MCF 10A (cell line): ENCODE data around the gene KIF4B. TPM values are rescaled to one million over a fixed set of nuclear protein-coding genes. Genes with fewer than 3 reads are reported as not detected.

Source experiments
- BruUV-seq: library from RNA; stranded (reverse); fragments of 400-500 nt; replicated peaks from 2 replicates; lab custom pipeline; 2021; lab: Mats Ljungman, UMichigan
- CTCF ChIA-PET: fragments of 300-600 bp; sonication (Branson Sonifier 250); formaldehyde crosslinking; extraction: SDS; loops from one replicate; lab custom pipeline; 2021; ENCODE audit warnings: antibody characterized with exemption, inconsistent platforms; lab: Yijun Ruan, JAX
- POLR2A ChIA-PET: fragments of 300-600, 350-650 bp; sonication (Branson Sonifier 250); formaldehyde crosslinking; extraction: SDS; loops from one replicate; lab custom pipeline; 2020; ENCODE audit warnings: antibody characterized with exemption, inconsistent platforms; lab: Yijun Ruan, JAX
- DNase-seq: peaks from one replicate; pipeline ENCODE4 v3.0.0-alpha.2; 2018; ENCODE audit not compliant: unreplicated experiment
- H3K27ac Mint-ChIP-seq: one replicate; pipeline ENCODE4 v1.8.0; 2022; ENCODE audit warnings: mild to moderate bottlenecking, low read depth, mixed read lengths; ENCODE audit not compliant: unreplicated experiment
- H3K27me3 Mint-ChIP-seq: one replicate; pipeline ENCODE4 v1.8.0; 2022; ENCODE audit warnings: mixed read lengths; ENCODE audit not compliant: insufficient read depth, unreplicated experiment
- H3K36me3 Mint-ChIP-seq: one replicate; pipeline ENCODE4 v1.8.0; 2022; ENCODE audit warnings: mild to moderate bottlenecking, moderate library complexity, mixed read lengths; ENCODE audit not compliant: insufficient read depth, unreplicated experiment
- H3K4me1 Mint-ChIP-seq: one replicate; pipeline ENCODE4 v1.8.0; 2022; ENCODE audit warnings: mixed read lengths; ENCODE audit not compliant: insufficient read depth, unreplicated experiment
- H3K4me3 Mint-ChIP-seq: one replicate; pipeline ENCODE4 v1.8.0; 2022; ENCODE audit warnings: mild to moderate bottlenecking, moderate library complexity, mixed read lengths; ENCODE audit not compliant: unreplicated experiment
- H3K9me3 Mint-ChIP-seq: one replicate; pipeline ENCODE4 v1.8.0; 2022; ENCODE audit warnings: mixed read lengths; ENCODE audit not compliant: unreplicated experiment
- CTCF ChIP-seq: fragments of 200-600 bp; IDR thresholded peaks from one replicate; pipeline ENCODE4 v1.8.0; 2022; ENCODE audit warnings: antibody characterized with exemption, mild to moderate bottlenecking; ENCODE audit not compliant: unreplicated experiment
- intact Hi-C: fragments of 100-400 bp; cut with micrococcal nuclease; formaldehyde crosslinking; loops from 2 replicates; pipeline ENCODE4 v1.14.1; 2022
- total RNA-seq: library from RNA; stranded (reverse); gene quantifications from 2 replicates; pipeline ENCODE4 v1.2.3, GENCODE V29; 2022

KIF4B gene
- total RNA-seq, 1 experiment from 2014 or later = not detected

- no peak overlapping the region for H3K4me3 Mint-ChIP-seq
- intact Hi-C loops = no loop called here
- DNase-seq = no peak
- peaks cover 8% of the 10 kb centered on the region for H3K9me3 Mint-ChIP-seq
- peaks cover 30% of the 10 kb centered on the region for H3K27me3 Mint-ChIP-seq
- no peak overlapping the region for H3K27ac Mint-ChIP-seq
- no TSS peak for BruUV-seq
- H3K4me1 Mint-ChIP-seq = no peaks in the 10 kb centered on the region
- TF ChIP-seq CTCF = no peak
- no peaks in the 10 kb centered on the region for H3K36me3 Mint-ChIP-seq
- CTCF ChIA-PET = interaction anchor here (0.6 to 1.9 kb wide), 5 partner anchors 11 to 326 kb away, joined by 3 to 8 read pairs (median 5); no protein-coding TSS in a partner anchor
- POLR2A ChIA-PET = interaction anchor here (0.6 to 0.7 kb wide), 2 partner anchors 45 to 97 kb away, joined by 3 to 4 read pairs; no protein-coding TSS in a partner anchor
Measured at GRCh38 chr5:155015239-155015638, 1.7 kb downstream of the KIF4B start.

- intact Hi-C loops = no loop called here
- no peaks in the 10 kb centered on the region for H3K4me1 Mint-ChIP-seq
- POLR2A ChIA-PET = no interaction called here
- no peak overlapping the region for H3K4me3 Mint-ChIP-seq
- H3K27ac Mint-ChIP-seq = no peak overlapping the region
- H3K36me3 Mint-ChIP-seq = no peaks in the 10 kb centered on the region
- no TSS peak for BruUV-seq
- CTCF ChIA-PET = no interaction called here
- no peak for TF ChIP-seq CTCF
- peaks cover 30% of the 10 kb centered on the region for H3K27me3 Mint-ChIP-seq
- peaks cover 8% of the 10 kb centered on the region for H3K9me3 Mint-ChIP-seq
- no peak for DNase-seq
Measured at GRCh38 chr5:155017610-155018009, 4.1 kb downstream of the KIF4B start.

- no TSS peak for BruUV-seq
- Mint-ChIP-seq H3K4me1 (no peaks in the 10 kb centered on the region), H3K27ac (no peak overlapping the region)
Measured at GRCh38 chr5:155019601-155020226, 6.2 kb downstream of the KIF4B start.

GRCh38 chr5:155021842-155022241 is 8.3 kb downstream of the KIF4B start:
- Mint-ChIP-seq H3K4me1 (no peaks in the 10 kb centered on the region), H3K4me3 (no peak overlapping the region), H3K27ac (no peak overlapping the region), H3K27me3 (peaks cover 6% of the 10 kb centered on the region), H3K36me3 (no peaks in the 10 kb centered on the region), H3K9me3 (no peaks in the 10 kb centered on the region)
- DNase-seq = no peak
- TF ChIP-seq CTCF = no peak
- no TSS peak for BruUV-seq
- intact Hi-C loops = no loop called here
- ChIA-PET POLR2A (interaction anchor here (0.6 kb wide), 1 partner anchor 17 kb away, joined by 3 read pairs; no protein-coding TSS in a partner anchor), CTCF (interaction anchor here (0.6 to 1.0 kb wide), 2 partner anchors 9 to 50 kb away, joined by 3 to 4 read pairs; no protein-coding TSS in a partner anchor)

More at GRCh38 chr5:155019601-155020226, 6.2 kb downstream of the KIF4B start:
- POLR2A ChIA-PET = no interaction called here
- Mint-ChIP-seq H3K4me3 (no peak overlapping the region), H3K36me3 (no peaks in the 10 kb centered on the region), H3K9me3 (peaks cover 8% of the 10 kb centered on the region), H3K27me3 (peaks cover 27% of the 10 kb centered on the region)
- intact Hi-C loops = no loop called here
- TF ChIP-seq CTCF = no peak
- CTCF ChIA-PET = interaction anchor here (0.6 to 1.9 kb wide), 3 partner anchors 8 to 832 kb away, joined by 3 to 5 read pairs (median 3); no protein-coding TSS in a partner anchor
- DNase-seq = no peak
